HG03159 (cell line): ENCODE measurements around the gene BMERB1.
"Not testable (repeated sequence)": the region's sequence is repeated elsewhere in the genome, so short reads cannot be mapped to it uniquely, and the experiment has no call there.

Experiments
- ATAC-seq: cut with Tn5 transposase; IDR thresholded peaks from one replicate; pipeline ENCODE4 v1.9.1; 2021; ENCODE audit warnings: mild to moderate bottlenecking, moderate library complexity; ENCODE audit not compliant: unreplicated experiment

Gene BMERB1

GRCh38 chr16:15422222-15422621 lies 12.2 kb upstream of the BMERB1 start:
- ATAC-seq, result no peak

- ATAC-seq, result no peak
These were observed 8.5 kb upstream of the BMERB1 start for GRCh38 chr16:15425861-15426260.

GRCh38 chr16:15426796-15427195 lies 7.6 kb upstream of the BMERB1 start:
- ATAC-seq, result no peak

- ATAC-seq, result no peak
These were observed 6.6 kb upstream of the BMERB1 start for GRCh38 chr16:15427648-15428239.

- not testable (repeated sequence) for ATAC-seq
These were observed 3.5 kb upstream of the BMERB1 start for GRCh38 chr16:15430884-15431283.

GRCh38 chr16:15434079-15434424 lies 336 bp upstream of the BMERB1 start:
- no peak for ATAC-seq

GRCh38 chr16:15435216-15435864 lies 952 bp downstream of the BMERB1 start:
- ATAC-seq, result no peak

- no peak for ATAC-seq
These were observed 4.7 kb downstream of the BMERB1 start for GRCh38 chr16:15439102-15439501.

GRCh38 chr16:15439521-15439920 lies 5.1 kb downstream of the BMERB1 start:
- ATAC-seq, result no peak

GRCh38 chr16:15440852-15441251 lies 6.5 kb downstream of the BMERB1 start:
- ATAC-seq, result no peak

GRCh38 chr16:15442140-15442539 lies 7.8 kb downstream of the BMERB1 start:
- ATAC-seq, result not testable (repeated sequence)

GRCh38 chr16:15443753-15444152 lies 9.4 kb downstream of the BMERB1 start:
- ATAC-seq, result no peak

GRCh38 chr16:15444264-15444663 lies 9.9 kb downstream of the BMERB1 start:
- ATAC-seq, result no peak

- ATAC-seq, result no peak
These were observed 11.1 kb downstream of the BMERB1 start for GRCh38 chr16:15445450-15445849.

- no peak for ATAC-seq
These were observed 12.5 kb downstream of the BMERB1 start for GRCh38 chr16:15446901-15447300.

GRCh38 chr16:15450624-15451023 lies 16.2 kb downstream of the BMERB1 start:
- no peak for ATAC-seq

GRCh38 chr16:15451098-15451731 lies 16.8 kb downstream of the BMERB1 start:
- ATAC-seq, result no peak

- no peak for ATAC-seq
These were observed 18.0 kb downstream of the BMERB1 start for GRCh38 chr16:15452246-15452855.

GRCh38 chr16:15453296-15453695 lies 18.9 kb downstream of the BMERB1 start:
- not testable (repeated sequence) for ATAC-seq

GRCh38 chr16:15454933-15455332 lies 20.5 kb downstream of the BMERB1 start:
- ATAC-seq, result not testable (repeated sequence)

GRCh38 chr16:15457400-15457799 lies 23.0 kb downstream of the BMERB1 start:
- ATAC-seq, result no peak

GRCh38 chr16:15457958-15458357 lies 23.6 kb downstream of the BMERB1 start:
- ATAC-seq, result no peak
